HG02852 (cell line): Measurements from ENCODE around the gene KRT14.
"Not testable (repeated sequence)": the region's sequence is repeated elsewhere in the genome, so short reads cannot be mapped to it uniquely, and the experiment has no call there.

ENCODE experiments used
- ATAC-seq: cut with Tn5 transposase; IDR thresholded peaks from one replicate; pipeline ENCODE4 v1.9.1; 2021; ENCODE audit warnings: mild to moderate bottlenecking, moderate library complexity; ENCODE audit not compliant: unreplicated experiment

KRT14 gene

DNA sequence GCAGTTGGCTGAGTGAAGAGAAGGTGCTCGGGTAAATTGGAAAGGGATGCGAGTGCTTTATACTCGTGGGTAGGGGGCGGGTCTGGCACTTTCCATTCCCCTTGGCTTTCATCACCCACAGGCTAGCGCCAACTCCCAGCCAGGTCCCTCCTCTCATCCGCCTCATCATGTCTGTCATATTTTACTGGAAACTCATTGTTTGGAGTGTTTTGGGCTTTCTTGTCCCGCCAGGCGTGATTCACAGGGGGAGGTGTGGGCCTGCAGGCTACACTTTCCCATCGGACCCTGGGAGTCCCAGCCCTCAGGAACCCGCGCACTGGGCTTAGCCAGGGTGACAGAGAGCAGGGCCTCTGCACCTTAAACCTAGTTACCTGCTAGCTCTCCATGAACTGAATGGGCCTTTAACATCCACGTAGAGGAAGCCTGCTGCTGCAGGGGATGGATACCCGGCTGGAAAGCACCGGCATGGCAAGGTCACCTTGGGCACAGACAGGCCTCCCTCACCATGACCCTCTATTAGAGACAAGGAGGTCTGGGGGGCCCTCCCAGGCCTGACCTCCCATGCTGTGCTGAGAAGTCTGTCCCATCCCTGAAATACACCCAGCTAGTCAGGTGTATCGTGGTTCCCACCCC, at the start of gene KRT14:
Gene KRT14, minus strand, starts transcription at position 33 of the 633 bp plus-strand sequence. CDS start 61 bp downstream, outside the sequence.
- no peak for ATAC-seq

- ATAC-seq = no peak
Measured at GRCh38 chr17:41635121-41636097, 48.7 kb upstream of the KRT14 start.

DNA sequence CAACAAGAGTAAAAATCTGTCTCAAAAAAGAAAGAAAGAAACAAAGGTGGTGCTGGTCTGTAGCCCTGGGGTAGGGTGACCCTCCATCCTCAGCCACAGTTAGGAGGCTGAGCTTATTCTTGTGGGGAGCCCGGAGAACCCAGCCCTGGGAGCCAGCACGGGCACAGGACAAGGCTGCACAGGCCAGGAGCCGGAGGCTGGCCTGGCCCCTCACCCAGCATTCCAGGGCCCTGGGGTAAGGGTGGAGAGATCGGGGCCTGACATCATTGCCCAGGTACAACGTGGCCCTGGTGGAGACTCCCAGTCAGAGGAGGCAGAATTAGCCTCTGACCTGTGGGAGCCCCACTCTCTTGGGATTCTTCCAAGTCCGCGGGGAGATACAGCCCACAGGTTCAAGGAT, 47.9 kb upstream of the KRT14 start:
- no peak for ATAC-seq

GRCh38 chr17:41633556-41634199, 47.0 kb upstream of the KRT14 start:
- ATAC-seq = no peak

DNA sequence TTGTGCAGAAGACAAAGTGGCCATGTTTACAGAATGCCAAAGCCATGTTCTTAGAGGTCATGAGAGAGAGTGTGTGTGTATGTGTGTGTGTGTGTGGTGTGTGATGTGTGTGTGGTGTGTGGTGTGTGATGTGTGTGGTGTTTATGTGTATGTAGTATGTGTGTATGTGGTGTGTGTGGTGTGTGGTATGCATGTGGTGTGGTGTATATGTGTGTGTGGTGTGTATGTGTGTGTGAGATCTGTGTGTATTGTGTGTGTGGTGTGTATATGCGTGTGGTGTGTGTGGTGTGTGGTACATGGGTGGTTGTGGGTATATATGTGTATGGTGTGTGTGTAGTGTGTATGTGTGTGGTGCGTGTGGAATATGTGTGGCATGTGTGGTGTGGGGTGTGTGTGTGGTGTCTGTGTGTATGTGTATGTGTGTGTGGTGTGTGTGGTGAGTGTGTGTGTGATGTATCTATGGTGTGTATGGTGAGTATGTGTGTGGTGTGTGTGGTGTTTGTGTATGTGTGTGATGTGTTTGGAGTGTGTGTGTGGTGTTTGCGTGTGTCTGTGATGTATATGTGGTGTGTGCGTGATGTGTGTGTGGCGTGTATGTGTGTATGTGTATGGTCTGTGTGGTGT, 45.9 kb upstream of the KRT14 start:
- ATAC-seq = no peak

- ATAC-seq = no peak
Measured at GRCh38 chr17:41631898-41632285, 45.2 kb upstream of the KRT14 start.

GRCh38 chr17:41631025-41631897, 44.6 kb upstream of the KRT14 start:
- no peak for ATAC-seq

DNA sequence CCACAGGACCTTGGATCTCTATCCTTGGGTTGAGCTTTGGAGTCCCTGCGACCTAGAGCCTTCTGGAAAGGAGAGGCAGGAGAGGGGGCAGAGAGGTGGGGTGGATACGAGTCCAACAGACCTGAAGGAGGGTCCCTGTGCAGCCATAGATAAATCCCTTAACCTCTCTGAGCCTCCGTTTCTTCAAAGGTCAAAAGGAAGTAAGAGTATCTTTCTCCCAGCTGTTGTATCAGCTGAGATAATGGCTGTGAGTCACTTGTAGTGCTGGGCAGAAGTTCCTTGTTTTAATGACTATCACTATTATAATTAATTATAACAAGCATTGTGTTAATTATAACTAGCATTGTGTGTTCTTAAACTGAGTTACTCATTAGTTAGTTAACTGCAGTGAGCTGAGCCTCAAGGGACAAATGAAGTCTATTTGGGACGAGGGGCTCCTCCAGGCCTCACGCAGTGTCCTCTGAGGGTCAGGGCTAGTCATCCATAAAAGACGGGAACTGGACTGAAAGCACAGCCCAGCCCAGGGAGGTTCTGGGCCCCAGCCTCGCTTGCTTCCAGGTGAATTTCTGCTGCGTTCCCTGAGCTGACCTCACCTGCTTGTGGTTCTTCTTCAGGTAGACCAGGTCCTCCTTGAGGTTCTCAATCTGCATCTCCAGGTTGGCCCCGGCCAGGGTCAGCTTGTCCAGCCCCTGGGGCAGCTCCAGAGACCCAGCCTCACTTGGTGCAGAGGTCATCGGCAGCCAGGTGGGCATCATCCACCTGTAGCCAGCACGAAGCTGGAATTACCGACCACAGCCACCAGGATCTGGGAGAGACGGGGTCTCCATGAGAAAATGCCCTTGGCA, 43.4 kb upstream of the KRT14 start:
- ATAC-seq = no peak

- ATAC-seq = no peak
Measured at GRCh38 chr17:41629316-41629715, 42.6 kb upstream of the KRT14 start.

DNA sequence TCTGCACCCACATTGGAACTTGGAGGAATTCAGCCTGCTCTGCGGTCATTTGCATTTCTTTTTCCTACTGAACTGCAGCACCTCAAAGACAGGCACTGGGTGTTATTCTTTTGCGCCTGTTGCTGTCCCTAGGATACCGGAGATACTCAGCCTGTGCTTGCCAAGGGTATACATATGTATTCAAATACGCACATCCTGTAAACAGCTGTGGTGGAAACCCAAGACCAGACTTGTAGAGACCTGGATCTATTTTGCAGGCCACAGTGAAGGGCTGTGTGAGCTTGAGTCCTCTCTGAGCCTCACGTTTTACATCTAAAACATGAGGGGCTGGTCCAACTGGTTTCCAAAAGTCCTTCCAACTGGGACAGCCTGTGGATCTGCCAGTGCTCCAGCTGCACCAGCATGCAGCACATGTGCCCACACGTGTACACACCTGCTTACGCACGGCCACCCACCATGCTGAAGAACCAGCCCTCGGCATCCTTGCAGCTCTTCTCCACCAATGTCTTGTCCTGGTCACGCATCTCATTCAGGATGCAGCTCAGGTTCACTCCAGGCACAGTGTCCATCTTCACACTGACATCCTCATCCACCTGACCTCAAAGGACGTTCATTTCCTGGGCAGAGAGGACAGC, 42.0 kb upstream of the KRT14 start:
- ATAC-seq = not testable (repeated sequence)

DNA sequence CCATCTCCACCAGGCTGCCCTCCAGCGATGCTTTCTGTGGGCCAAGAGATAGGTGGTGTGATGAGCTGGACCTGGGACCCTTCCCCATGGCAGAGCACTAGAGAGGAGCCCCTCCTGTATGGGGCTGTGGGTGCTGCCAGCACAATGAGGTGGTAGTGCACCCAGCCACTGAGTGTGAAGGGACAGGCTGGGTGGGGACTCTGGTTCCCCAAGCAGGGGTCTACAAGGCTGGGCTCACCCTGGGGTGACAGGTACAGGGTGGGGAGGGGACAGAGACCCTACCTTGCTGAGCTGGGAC, 41.3 kb upstream of the KRT14 start:
- not testable (repeated sequence) for ATAC-seq

DNA sequence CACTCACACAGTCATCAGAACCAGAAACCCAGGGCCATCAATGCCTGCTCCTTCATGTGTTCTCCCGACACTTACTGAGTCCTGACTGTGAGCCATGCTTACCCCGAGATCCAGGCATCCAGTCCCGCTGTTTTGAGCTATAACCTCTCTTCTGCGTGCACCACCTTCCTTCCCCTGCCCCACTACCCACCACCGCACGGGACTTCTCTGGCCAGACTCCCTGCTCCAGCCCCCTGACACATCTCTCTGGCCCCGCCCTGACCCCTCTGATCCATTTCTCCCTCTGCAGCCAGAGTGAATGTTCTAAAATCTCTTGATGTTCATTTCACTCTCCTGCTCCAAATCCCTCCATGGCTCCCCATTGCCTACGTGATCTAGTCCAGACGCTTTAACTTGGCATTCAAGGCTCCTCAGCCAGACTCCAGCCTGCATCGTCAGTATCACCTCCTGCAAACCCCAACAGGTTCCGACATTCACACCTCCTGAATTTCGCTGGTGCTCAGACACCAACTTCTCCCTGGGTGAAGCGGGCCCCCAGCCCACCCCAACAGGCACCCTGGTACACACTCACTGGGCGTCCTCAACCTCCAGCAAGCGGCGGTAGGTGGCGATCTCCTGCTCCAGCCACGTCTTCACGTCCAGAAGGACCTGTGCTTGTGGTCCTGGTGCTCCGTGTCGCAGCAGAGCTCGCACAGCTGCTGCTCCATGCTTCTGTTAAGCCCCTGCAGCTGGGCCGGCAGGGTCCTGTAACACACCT, 40.8 kb upstream of the KRT14 start:
- no peak for ATAC-seq

DNA sequence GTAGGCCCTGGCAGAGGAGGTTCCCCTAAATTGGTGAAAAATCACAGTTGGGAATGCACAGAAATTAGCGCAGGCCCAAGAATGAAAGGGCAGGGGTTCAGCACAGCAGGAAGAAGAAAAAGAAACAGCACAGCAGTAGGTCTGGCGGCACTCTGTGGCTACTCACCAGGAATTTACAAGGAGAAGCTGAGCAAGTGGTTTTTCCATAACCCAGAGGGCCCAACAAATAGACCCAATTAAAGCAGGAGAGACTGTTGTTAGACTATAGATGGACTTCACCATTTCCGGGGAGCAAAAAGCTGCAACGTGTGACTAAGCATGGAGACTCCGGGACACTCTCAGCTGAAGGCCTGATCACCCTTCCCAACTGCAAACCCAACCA, 40.2 kb upstream of the KRT14 start:
- not testable (repeated sequence) for ATAC-seq

GRCh38 chr17:41626028-41626913, 39.6 kb upstream of the KRT14 start:
- not testable (repeated sequence) for ATAC-seq

DNA sequence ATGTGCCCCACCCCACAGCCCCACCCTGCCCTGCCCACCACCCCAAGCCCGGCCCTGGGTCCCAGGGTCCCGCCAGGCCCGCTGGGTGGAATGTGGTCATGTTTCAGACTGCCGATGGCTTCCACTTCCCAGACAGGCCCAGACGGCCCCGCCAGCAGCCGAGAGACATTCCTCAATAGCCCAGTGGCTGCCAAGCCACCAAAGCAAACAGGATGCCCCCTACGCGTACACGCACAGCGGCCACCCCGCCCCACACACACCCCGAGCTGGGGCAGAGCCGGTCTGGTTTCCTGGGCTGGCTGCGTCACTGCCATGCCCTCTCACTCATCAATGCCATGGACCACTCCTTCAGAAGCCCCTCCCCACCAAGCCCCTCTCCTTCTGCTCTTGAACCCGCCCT, 38.9 kb upstream of the KRT14 start:
- no peak for ATAC-seq

- no peak for ATAC-seq
Measured at GRCh38 chr17:41624208-41625101, 37.8 kb upstream of the KRT14 start, which contains the start of gene KRT17. TSS of gene KRT17 (minus strand) at chr17:41624575. CDS start at chr17:41624509, 66 bp downstream.
